Activated CD4-positive, alpha-beta T cell treated with anti-CD3 and anti-CD28 coated beads for 36 hours (primary cell): ENCODE data around the gene ALKBH7. TPM values are rescaled to one million over a fixed set of nuclear protein-coding genes. Genes with fewer than 3 reads are reported as not detected.
A peak's percentile ranks its signal among the peaks of the same experiment; 100 is the strongest.
"Not testable (repeated sequence)": the region's sequence is repeated elsewhere in the genome, so short reads cannot be mapped to it uniquely, and the experiment has no call there.

ENCODE experiments used
- ATAC-seq: fragments of 200-7000 bp; cut with Tn5 transposase; one replicate; pipeline ENCODE4 v1.10.0; 2021; ENCODE audit warnings: mild to moderate bottlenecking, moderate library complexity
- CTCF ChIA-PET: fragments of 350-600 bp; sonication (Branson Sonifier 250); formaldehyde crosslinking; loops from one replicate; lab custom pipeline; 2021; ENCODE audit warnings: antibody characterized with exemption; lab: Charles Lee
- POLR2A ChIA-PET: fragments of 350-600 bp; sonication (Branson Sonifier 250); formaldehyde crosslinking; loops from one replicate; lab custom pipeline; 2021; ENCODE audit warnings: antibody characterized with exemption, inconsistent platforms; lab: Charles Lee
- DNase-seq: peaks from one replicate; pipeline ENCODE4 v3.0.0-alpha.2; 2020
- H3K27ac Mint-ChIP-seq: one replicate; pipeline ENCODE4 v1.8.0; 2021; ENCODE audit warnings: mixed read lengths
- H3K27me3 Mint-ChIP-seq: one replicate; pipeline ENCODE4 v1.8.0; 2021; ENCODE audit warnings: mixed read lengths
- H3K36me3 Mint-ChIP-seq: one replicate; pipeline ENCODE4 v1.8.0; 2021; ENCODE audit warnings: low read depth, mixed read lengths
- H3K4me1 Mint-ChIP-seq: one replicate; pipeline ENCODE4 v1.8.0; 2021; ENCODE audit warnings: mixed read lengths
- H3K4me3 Mint-ChIP-seq: one replicate; pipeline ENCODE4 v1.8.0; 2021; ENCODE audit warnings: mild to moderate bottlenecking, moderate library complexity, mixed read lengths
- H3K9me3 Mint-ChIP-seq: one replicate; pipeline ENCODE4 v1.8.0; 2021; ENCODE audit warnings: low read depth, mixed read lengths
- intact Hi-C, 2 experiments: fragments of 100-400 bp; cut with DNase I in 1 of 2; cut with micrococcal nuclease in 1 of 2; formaldehyde crosslinking; loops; one replicate each; pipeline versions ENCODE4 v1.14.2 to v1.15.1; 2022 to 2024; cut with DNase I, micrococcal nuclease
- total RNA-seq, 2 experiments: library from RNA; stranded (reverse); gene quantifications; one replicate each; pipeline ENCODE4 v1.2.3, GENCODE V29; 2021

ALKBH7 gene
- 10 to 100 TPM; 22.8 to 44.7 TPM for total RNA-seq

- intact Hi-C loops, result loop anchor here (1.0 to 10.0 kb wide), 22 partner anchors 11 to 1548 kb away; partner anchors contain the start of genes CLPP (in 2 of the 2), GTF2F1 (in 2 of the 2), VMAC (in 2 of the 2) and DENND1C (in 1 of the 2)
- peak; percentile 98 for DNase-seq
- POLR2A ChIA-PET, result interaction anchor here (0.5 to 2.4 kb wide), 6 partner anchors 11 to 740 kb away, joined by 3 to 46 read pairs (median 6); partner anchors contain the start of genes CLPP, GTF2F1 and KHSRP
- H3K36me3 Mint-ChIP-seq, result peaks cover 19% of the 10 kb centered on the region
- peak within 1 kb of the TSS; percentile 80 for H3K4me3 Mint-ChIP-seq
- H3K27ac Mint-ChIP-seq, result peak within 1 kb of the TSS; percentile 92
- H3K9me3 Mint-ChIP-seq, result no peaks in the 10 kb centered on the region
- peaks cover 11% of the 10 kb centered on the region for H3K4me1 Mint-ChIP-seq
- H3K27me3 Mint-ChIP-seq, result no peaks in the 10 kb centered on the region
- CTCF ChIA-PET, result interaction anchor here (0.5 to 1.4 kb wide), 9 partner anchors 10 to 405 kb away, joined by 3 to 9 read pairs (median 3); partner anchors contain the start of genes CLPP and KHSRP
- peak; percentile 84 for ATAC-seq
Measured at GRCh38 chr19:6372594-6373095, at the start of gene ALKBH7. ALKBH7 (plus strand) TSS chr19:6372794; CDS start chr19:6372821, 27 bp downstream.

- Mint-ChIP-seq H3K4me1 (peaks cover 2% of the 10 kb centered on the region), H3K9me3 (no peaks in the 10 kb centered on the region), H3K4me3 (no peak overlapping the region), H3K36me3 (peaks cover 2% of the 10 kb centered on the region), H3K27ac (no peak overlapping the region), H3K27me3 (no peaks in the 10 kb centered on the region)
- intact Hi-C loops, result loop anchor here in 1 of 2 experiments (10.0 kb wide), 1 partner anchor 60 kb away; no protein-coding TSS in a partner anchor
- ATAC-seq, result no peak
- ChIA-PET CTCF (no interaction called here), POLR2A (no interaction called here)
- DNase-seq, result no peak
Measured at GRCh38 chr19:6324757-6325156, 47.8 kb upstream of the ALKBH7 start.

- Mint-ChIP-seq H3K4me1 (peaks cover 2% of the 10 kb centered on the region), H3K27ac (no peak overlapping the region), H3K9me3 (no peaks in the 10 kb centered on the region), H3K36me3 (peaks cover 2% of the 10 kb centered on the region), H3K4me3 (no peak overlapping the region), H3K27me3 (no peaks in the 10 kb centered on the region)
- intact Hi-C loops, result loop anchor here in 1 of 2 experiments (10.0 kb wide), 1 partner anchor 61 kb away; no protein-coding TSS in a partner anchor
- ChIA-PET POLR2A (no interaction called here), CTCF (interaction anchor here (0.6 kb wide), 1 partner anchor 13 kb away, joined by 3 read pairs; no protein-coding TSS in a partner anchor)
- ATAC-seq (no peak), DNase-seq (no peak)
Measured at GRCh38 chr19:6325614-6326013, 47.0 kb upstream of the ALKBH7 start.

DNA sequence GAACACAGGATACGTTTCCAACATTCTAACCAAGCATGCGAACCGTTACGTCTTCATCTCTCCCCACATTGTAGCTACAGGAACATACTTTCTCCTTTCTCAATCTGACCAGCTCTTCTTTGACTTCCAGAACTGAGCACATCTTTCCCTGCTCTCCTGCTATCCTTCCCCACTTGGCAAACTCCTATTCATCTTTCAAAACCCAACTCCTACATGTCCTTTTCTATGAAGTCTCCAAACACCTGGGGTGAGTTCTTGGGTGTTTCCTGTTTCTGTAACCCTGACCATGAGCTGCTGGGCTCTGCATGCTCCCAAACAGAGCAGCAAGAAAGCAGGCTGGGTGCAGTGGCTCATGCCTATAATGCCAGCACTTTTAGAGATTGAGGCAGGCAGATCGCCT is 45.8 kb upstream of the ALKBH7 start:
- CTCF ChIA-PET, result no interaction called here
- H3K9me3 Mint-ChIP-seq, result no peaks in the 10 kb centered on the region

DNA sequence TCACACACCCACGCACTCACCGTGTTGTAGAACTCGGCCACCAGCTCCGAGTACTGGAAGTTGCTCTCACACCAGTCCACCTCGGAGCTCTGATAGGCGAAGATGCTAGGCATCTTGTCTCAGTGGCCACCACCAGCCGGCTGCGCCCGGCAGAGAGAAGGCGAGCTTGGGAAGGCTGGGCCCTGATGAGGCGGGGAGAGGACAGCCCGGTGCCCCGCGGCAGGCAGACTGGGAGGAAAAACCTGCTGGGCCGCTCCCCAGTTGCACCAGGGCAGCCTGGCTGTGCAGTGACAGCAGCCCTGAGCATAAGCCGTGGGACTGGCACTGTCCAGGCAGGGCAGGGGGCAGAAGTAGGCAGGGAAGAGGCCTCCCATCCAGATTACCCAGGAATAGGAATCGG is 39.2 kb upstream of the ALKBH7 start, which contains the start of gene ACER1:
ACER1 (minus strand) TSS at position 174 of the 400 bp plus-strand sequence; CDS start at position 113, 61 bp downstream.
- H3K27me3 Mint-ChIP-seq, result no peaks in the 10 kb centered on the region
- intact Hi-C loops, result no loop called here
- no peaks in the 10 kb centered on the region for H3K36me3 Mint-ChIP-seq
- no peaks in the 10 kb centered on the region for H3K4me1 Mint-ChIP-seq
- H3K27ac Mint-ChIP-seq, result no peak within 1 kb of the TSS
- ATAC-seq (no peak), DNase-seq (no peak)
- no peak within 1 kb of the TSS for H3K4me3 Mint-ChIP-seq
- ChIA-PET POLR2A (no interaction called here), CTCF (interaction anchor here (0.5 to 0.6 kb wide), 2 partner anchors 34 to 212 kb away, joined by 3 read pairs; no protein-coding TSS in a partner anchor)
- no peaks in the 10 kb centered on the region for H3K9me3 Mint-ChIP-seq

More for the DNA sequence above, 45.8 kb upstream of the ALKBH7 start:
- no peak for DNase-seq
- no peaks in the 10 kb centered on the region for H3K27me3 Mint-ChIP-seq
- H3K4me1 Mint-ChIP-seq, result peaks cover 2% of the 10 kb centered on the region
- intact Hi-C loops, result loop anchor here in 1 of 2 experiments (10.0 kb wide), 1 partner anchor 62 kb away; no protein-coding TSS in a partner anchor
- H3K27ac Mint-ChIP-seq, result no peak overlapping the region
- ATAC-seq, result no peak
- peaks cover 2% of the 10 kb centered on the region for H3K36me3 Mint-ChIP-seq
- POLR2A ChIA-PET, result no interaction called here
- H3K4me3 Mint-ChIP-seq, result no peak overlapping the region

- H3K36me3 Mint-ChIP-seq, result no peaks in the 10 kb centered on the region
- H3K27ac Mint-ChIP-seq, result no peak overlapping the region
- peaks cover 4% of the 10 kb centered on the region for H3K9me3 Mint-ChIP-seq
- ChIA-PET POLR2A (no interaction called here), CTCF (no interaction called here)
- H3K27me3 Mint-ChIP-seq, result no peaks in the 10 kb centered on the region
- no peaks in the 10 kb centered on the region for H3K4me1 Mint-ChIP-seq
- intact Hi-C loops, result no loop called here
- ATAC-seq (no peak), DNase-seq (no peak)
- no peak overlapping the region for H3K4me3 Mint-ChIP-seq
Measured at GRCh38 chr19:6334490-6335285, 37.9 kb upstream of the ALKBH7 start.

DNA sequence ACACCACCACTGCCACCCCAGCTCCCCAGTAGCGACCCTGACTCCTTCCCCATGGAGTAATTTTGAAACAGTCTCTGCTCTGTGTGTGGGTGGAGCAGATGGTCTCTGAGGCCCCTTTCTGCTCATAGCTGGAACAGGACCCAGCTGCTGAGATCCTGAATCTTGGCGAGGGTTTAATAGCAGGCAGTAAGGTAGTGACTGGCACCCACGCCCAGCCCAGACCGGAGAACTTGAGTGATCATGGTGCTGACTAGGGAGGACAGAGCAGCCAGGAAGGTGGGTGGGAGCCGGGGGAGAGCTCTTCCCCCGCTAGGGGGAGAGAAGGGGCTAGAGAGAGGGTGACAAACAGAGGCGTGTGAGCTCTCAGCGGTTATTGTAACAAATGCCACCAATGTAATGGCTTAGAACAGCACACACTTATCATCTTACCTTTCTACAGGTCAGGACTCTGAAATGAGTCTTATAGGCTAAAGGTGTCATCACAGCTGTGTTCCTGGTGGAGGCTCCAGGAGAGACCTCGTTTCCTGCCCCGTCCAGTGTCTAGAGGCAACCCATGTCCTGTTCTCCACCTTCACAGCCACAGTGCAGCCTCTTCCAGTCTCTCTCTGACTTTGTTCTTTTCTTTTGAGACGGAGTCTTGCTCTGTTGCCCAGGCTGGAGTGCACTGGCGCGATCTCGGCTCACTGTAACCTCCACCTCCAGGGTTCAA is 31.9 kb upstream of the ALKBH7 start:
- no peaks in the 10 kb centered on the region for H3K27me3 Mint-ChIP-seq
- ATAC-seq (peak; percentile 61), DNase-seq (peak; percentile 34)
- no peak overlapping the region for H3K27ac Mint-ChIP-seq
- peaks cover 4% of the 10 kb centered on the region for H3K9me3 Mint-ChIP-seq
- H3K36me3 Mint-ChIP-seq, result peaks cover 8% of the 10 kb centered on the region
- no peak overlapping the region for H3K4me3 Mint-ChIP-seq
- peaks cover 9% of the 10 kb centered on the region for H3K4me1 Mint-ChIP-seq
- intact Hi-C loops, result no loop called here
- CTCF ChIA-PET, result interaction anchor here (0.6 to 1.0 kb wide), 3 partner anchors 11 to 203 kb away, joined by 3 to 4 read pairs (median 3); no protein-coding TSS in a partner anchor
- POLR2A ChIA-PET, result no interaction called here

DNA sequence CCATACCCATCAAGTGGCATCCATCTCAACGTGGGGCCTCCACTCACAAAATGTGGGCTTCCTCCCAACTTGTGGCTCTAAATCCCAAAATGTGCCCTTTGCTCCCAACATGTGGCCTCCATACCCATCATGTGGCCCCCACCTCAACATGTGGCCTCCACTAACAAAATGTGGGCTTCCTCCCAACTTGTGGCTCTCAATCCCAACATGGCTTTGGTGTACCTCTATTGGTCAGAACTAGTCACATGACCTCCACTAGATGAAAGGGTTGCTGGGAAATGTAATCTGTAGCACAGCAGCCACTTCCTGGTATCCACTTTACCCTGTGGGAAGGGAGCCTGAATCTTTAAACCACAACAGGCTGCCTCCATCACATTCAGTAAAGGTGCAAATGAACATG is 29.1 kb upstream of the ALKBH7 start:
- Mint-ChIP-seq H3K27ac (peak overlapping the region; percentile 37), H3K36me3 (peaks cover 12% of the 10 kb centered on the region), H3K4me3 (no peak overlapping the region), H3K27me3 (no peaks in the 10 kb centered on the region), H3K4me1 (peaks cover 9% of the 10 kb centered on the region), H3K9me3 (peaks cover 4% of the 10 kb centered on the region)
- ATAC-seq (no peak), DNase-seq (no peak)
- CTCF ChIA-PET, result interaction anchor here (0.7 kb wide), 1 partner anchor 655 kb away, joined by 3 read pairs; no protein-coding TSS in a partner anchor
- intact Hi-C loops, result no loop called here
- POLR2A ChIA-PET, result no interaction called here

DNA sequence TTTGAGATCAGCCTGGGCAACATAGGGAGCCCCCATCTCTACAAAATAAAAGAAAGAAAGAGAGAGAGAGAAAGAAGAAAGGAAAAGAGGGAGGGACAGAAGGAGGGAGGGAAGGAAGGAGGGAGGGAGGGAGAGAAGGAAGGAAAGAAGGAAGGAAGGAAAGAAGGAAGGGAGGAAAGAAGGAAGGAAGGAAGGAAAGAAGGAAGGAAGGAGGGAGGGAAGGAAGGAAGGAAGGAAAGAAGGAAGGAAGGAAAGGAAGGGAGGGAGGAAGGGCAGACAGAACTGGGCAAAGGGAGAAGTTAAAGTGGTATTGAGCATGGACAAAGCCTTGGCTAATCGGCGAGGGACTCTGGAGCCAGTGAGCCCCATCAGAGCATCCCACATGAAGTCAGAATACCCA is 23.3 kb upstream of the ALKBH7 start:
- intact Hi-C loops, ATAC-seq, CTCF ChIA-PET, H3K27me3 Mint-ChIP-seq, H3K27ac Mint-ChIP-seq, DNase-seq, H3K9me3 Mint-ChIP-seq, H3K4me3 Mint-ChIP-seq, POLR2A ChIA-PET, H3K4me1 Mint-ChIP-seq: not testable (repeated sequence)
- peaks cover 11% of the 10 kb centered on the region for H3K36me3 Mint-ChIP-seq

GRCh38 chr19:6350688-6351087 is 21.9 kb upstream of the ALKBH7 start:
- no peak for ATAC-seq
- Mint-ChIP-seq H3K9me3 (no peaks in the 10 kb centered on the region), H3K4me3 (no peak overlapping the region), H3K27me3 (no peaks in the 10 kb centered on the region), H3K4me1 (no peaks in the 10 kb centered on the region), H3K27ac (no peak overlapping the region), H3K36me3 (peaks cover 11% of the 10 kb centered on the region)
- ChIA-PET CTCF (no interaction called here), POLR2A (no interaction called here)
- DNase-seq, result no peak
- intact Hi-C loops, result no loop called here
